HG02588 (cell line): ENCODE data around the gene RNF150.

Source experiments
- ATAC-seq: cut with Tn5 transposase; IDR thresholded peaks from one replicate; pipeline ENCODE4 v1.9.1; 2021; ENCODE audit warnings: mild to moderate bottlenecking, moderate library complexity; ENCODE audit not compliant: unreplicated experiment

RNF150 gene

DNA sequence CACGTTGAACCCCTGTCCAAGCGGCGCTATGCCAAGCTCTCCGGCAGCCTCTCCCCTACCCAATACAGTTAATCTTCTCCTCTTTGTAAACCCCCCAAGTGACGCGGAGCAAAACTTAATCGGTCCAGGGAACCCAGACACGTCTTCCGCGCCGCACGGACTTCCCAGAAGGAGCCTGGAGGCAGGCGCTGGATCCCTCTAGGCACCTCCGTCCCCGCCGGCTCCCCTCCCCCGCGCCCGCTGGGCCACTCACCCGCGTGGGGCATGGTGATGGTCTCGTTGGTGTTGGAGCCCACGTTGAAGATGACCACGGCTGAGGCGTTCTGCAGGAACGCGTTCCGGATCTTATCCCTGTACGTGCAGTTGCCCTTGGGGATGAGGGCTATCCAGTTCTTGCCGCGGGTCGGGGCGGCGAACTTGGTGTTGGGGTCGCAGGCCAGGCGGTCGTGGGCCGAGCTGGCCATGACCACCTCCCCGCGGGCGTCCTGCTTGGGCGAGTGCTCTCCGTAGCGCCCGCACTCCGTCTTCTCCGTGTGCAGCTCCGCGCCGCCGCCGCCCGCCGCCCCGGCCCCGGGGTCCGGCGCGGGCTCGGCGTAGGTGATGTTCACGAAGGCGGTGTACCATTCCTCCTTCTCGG is 1.1 kb downstream of the RNF150 start:
- ATAC-seq = peak; percentile 13

DNA sequence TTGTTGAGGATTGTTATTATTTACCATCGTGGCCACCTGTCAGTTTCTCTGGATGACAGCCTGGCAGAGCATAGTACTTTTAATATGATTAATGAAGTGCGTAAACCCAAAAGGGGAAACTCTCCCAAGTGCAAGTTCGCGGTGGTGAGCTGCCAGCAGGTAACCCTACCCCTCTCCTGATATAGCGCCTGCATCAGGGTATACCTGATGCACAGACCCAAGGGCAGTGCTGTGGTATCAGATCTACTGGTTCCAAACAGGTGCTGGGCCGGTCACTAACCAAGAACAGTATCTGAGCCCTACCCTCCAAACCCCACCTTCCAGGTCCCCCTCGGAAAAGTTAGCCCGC is 1.6 kb downstream of the RNF150 start:
- no peak for ATAC-seq

DNA sequence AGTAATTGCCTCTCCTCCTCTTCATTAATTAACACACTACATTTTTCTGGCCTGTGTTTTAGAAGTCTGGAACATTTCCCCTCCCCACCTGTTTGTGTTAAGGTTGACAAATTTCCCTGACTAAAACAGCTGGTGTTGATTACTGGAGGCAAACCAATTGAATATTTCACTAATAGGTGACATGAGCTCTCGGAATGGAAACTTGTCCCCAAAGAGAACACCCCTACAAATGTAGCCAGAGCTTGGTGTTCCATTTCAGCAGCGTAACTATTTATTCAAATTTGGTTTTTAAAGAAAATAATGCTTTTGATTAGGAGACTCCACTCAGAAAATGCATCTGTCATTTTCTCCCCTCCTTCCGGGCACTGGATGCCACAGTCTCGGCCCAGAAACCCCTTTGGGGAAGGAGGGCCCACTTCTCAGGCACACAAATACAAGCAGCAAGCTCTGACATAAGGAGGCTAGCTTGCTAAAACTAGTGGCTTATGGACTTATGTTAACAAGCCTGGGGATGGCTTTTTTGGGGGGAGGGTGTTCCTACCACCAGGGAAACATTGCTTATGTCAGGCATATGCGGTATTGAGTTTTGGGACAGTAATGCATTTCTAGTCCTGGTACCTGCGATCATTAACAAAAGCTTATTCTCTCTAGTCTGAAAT is 2.2 kb downstream of the RNF150 start:
- no peak for ATAC-seq

DNA sequence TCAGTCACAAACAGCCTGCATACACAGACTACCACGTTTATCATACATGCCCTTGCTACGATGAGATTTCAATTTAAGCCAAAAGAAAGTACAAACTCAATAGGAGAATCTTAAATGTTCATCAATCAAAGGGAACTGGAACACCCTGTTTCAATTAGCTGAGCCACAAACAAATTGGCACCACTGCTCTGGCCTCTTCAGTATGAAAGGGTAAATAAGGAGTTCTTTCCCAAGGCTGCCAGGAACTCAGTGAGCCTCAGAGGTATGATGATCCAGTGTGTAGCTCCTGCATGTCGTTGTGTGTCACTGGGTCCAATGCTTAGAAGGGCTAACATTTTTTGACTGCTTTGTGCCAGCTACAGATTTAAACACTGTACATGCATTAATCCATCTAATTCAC is 5.4 kb downstream of the RNF150 start:
- ATAC-seq = no peak

DNA sequence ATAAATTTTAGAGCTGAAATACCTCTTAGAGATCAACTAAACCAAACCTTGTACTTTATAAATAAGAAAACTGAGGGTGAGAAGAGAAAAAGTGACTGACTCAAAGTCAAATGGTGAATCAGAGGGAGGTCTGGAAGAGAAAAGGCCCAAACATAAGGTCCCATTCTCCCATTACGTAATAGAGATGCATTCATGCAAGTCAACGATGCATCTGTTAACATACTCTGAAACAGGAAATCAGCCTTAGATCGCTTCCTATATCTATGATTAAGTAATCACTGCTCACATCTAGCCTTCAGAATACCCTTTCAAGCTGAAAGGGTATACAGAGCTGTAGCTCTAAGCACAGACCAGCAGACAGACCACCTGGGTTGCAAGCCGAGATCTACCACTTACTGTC is 6.5 kb downstream of the RNF150 start:
- no peak for ATAC-seq

DNA sequence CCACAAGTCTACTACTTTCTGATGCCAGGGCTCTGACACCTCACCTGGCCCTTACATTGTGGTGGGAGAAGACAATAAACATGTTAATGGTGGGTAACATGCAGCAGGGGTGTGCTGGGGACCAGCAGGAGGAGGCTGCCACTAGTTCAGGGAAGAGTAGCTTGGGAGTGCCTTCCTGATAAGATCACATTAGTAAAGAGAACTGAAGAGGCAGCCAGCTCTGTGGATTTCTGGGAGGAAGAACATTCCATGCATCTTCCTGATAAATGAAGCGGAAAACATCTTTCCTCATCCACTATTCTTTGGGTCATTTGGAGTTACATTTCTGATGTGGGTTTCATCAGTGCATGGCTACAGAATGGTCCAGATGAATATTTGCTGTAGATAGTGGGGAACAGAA is 9.0 kb downstream of the RNF150 start:
- ATAC-seq = no peak

DNA sequence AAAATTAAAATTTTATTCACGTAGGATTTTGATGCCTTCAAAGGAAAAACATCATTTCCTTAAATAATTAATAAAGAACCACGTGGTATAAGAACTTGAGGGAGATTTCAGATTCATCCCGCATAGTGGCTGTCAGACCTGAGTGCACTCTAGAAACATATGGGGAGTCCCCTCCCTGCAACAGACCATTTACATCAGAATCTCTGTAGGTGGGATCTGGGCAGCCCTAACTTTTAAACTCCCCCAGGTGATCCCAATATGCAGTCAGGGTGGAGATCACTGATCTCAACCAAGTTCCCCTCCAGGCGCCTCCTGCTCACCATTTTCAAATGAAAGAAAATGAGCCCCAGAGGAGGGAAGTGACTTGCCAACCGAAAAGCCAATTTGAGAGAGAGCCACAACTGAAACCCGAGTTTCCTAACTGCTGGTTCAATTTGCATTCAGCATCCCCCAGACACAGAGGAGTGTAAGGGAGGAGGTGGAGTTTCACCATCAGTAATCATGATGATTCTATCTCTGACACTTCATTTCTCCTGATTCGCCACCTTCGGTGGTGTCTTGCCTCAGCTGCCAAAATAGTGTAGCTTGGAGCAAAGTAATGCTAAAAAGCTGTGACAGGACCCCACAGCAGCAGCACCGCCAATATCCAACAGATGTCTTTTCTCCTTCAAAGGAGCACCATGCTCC is 11.4 kb downstream of the RNF150 start:
- peak; percentile 98 for ATAC-seq

DNA sequence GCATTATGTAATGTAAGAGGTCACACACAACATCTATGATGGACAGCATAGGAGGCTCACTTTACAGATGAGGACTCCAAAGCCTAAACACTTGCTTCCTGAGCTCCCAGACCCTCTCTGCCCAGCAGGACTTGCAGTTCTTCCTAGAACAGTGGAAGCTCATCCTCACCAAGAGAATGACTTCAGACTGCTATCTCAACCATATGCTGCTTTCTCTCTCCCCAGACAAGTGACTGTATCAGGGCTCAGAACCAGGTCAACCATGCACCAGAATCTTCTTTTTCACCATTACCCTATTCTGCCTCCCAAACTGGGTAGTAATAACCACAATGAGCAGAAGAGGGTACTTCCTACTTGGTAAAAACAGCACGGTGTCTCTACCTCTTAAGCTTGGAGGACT is 12.2 kb downstream of the RNF150 start:
- ATAC-seq = no peak

DNA sequence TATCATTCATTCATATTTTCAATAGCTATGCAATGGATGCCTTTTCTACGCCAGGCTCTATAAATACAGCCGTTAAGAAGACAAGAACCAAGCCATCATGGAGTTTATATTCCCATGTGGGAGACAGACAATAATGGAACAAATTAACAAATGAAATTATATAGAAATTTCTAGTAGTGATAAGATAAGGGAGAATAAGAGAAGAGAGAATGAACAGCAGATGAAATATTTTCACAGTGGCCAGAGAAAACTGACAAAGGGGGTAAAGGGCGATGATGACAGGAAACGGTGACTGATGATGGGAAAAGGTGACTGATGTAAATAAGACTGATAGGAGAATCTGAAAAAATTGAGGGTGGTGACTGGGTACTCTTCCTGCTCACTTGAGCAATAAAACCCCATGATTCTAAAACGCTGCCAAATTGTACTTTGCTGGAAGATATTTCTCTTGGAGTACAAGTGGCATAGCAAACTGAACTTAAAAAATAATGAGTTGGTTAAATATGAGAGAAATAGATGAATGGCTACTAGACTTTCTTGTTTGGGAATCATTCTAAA is 13.2 kb downstream of the RNF150 start:
- ATAC-seq = no peak

DNA sequence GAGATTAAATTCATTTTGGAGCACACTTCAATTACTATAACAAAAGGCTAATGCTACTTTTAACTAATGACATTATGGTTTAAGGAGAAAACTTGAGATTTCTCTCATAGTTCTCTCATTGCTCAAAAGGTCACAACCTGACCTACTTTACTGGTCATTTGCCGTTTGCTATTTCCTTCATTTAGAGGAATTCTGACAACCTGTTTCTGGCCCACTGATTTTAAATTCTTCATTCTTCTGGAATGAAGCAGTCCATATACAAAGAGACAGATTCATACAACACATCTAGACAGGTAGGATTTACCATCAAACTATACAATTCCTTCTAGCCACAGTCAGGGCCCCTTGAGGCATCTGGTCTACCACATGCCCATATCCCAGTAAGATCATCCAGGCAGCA is 14.2 kb downstream of the RNF150 start:
- ATAC-seq = no peak

DNA sequence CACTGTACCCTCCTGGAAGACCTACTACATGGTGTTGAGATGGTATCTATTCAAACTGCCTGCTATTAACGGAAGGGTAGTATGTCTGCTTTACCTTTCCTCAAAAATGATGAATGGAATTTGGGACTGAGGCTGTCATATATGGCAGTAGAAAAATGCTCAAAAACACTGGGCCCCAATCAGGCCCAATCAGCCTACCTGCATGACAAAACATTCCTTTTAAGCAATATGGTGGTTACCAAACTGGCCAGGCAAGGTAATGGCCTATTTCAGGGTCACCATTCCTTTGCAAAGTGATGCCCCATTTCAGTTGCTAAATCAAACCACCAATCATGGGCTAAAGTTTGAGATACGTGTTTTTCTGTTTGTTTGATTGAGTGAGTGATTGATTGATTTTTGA is 14.9 kb downstream of the RNF150 start:
- no peak for ATAC-seq

DNA sequence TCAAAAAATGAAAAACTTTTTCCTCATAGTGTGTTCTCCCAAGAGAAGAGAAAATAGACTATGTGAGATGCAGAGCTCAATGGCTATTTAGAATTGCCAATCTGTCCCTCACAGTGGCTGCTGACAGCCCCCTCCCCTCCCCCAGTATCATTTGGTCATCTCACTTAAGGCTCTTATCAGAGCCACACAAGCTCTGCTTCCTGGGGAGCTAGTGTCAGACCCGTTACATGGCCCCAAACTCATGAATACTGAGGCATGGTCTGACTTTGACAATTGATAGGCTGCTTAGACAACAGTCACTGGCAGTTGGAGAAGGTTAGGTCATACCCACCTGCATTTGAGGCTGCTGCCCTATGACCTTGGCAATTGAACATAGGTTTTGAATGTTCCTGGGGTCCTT is 15.3 kb downstream of the RNF150 start:
- no peak for ATAC-seq

DNA sequence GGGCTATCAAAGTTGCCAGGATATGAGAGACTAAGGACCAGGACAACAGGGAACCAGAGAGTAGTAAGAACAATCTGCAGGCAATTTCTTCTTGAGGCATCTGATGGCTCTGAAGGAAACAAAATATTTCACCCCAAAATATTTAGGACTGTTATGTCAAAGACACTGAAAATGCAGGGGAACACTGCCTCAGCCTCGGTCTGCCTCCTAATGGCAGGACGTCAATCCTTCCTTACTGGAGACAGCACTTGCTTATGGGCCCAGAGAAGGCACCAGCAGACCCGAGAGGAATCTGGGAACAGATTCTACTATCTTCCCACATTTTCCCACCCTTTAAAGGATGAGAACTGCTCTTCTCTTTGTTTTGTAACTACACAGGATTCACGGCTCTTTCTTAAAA is 23.3 kb downstream of the RNF150 start:
- no peak for ATAC-seq

DNA sequence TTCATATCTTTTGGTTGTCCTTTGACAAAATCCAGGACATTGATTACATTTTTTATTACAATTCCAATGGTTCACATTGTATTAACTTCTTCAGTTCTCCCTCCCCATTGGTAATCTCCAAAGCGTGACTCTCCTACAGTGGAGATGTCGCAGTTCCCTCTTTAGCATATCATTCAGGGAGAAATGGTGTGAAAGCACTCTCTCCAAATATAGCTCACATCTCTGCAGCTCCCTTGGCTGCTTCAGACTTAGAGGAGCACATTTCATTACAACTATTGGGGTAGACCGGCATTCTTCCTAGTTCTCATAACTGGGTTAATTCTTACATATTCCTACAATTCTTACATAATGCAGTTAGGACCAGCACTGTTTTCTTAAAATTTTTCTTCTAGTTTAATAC is 25.3 kb downstream of the RNF150 start:
- ATAC-seq = no peak

DNA sequence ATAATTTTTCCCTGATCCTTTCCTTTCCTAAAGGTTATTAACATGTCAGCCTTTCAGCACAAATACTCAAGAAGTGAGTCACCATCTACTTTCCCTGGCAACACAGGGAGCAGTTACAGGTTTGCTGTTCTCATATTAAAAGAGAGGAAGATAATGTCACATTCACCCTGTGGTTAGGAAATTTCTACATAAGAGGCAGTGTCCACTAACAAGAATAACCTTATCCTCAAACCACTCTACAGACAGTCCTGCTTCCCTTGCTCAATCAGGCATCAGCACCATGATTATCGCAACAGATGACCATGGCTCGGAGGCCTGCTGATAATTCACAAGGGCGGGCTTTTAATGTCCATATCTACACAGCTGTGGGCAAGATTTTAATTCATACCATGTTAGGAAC is 30.9 kb downstream of the RNF150 start:
- ATAC-seq = no peak

DNA sequence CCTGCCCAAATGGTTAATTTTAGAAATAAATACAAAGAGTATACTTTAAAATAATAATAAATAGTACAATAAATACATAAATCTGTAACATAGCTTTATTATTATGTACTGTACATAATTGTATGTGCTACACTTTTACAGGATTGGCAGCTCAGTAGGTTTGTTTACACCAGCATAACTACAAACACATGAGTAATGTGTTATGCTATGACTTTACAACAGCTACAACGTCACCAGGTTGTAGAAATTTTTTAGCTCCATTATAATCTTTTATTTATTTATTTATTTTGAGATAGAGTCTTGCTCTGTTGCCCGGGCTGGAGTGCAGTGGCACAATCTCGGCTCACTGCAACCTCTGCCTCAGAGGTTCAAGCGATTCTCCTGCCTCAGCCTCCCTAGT is 31.8 kb downstream of the RNF150 start:
- ATAC-seq = no peak

DNA sequence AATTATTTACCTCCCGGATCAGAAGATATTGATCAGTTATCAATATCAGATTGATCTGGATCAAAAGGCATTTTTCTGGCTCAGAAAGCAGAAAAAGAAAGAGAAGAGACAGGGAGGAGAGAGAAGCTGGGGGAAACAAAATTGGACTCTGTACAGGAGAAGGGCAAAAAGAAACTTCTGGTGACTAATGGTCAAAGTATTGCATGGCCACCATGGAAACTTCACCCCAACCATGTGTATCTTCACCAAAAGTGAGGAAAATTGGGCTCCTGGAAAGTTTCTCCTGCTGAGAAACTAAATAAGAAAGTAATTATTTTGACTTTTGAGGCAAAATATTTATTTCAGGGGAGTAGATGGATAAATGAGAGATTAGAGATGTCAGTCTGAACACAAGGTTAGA is 33.9 kb downstream of the RNF150 start:
- ATAC-seq = no peak

DNA sequence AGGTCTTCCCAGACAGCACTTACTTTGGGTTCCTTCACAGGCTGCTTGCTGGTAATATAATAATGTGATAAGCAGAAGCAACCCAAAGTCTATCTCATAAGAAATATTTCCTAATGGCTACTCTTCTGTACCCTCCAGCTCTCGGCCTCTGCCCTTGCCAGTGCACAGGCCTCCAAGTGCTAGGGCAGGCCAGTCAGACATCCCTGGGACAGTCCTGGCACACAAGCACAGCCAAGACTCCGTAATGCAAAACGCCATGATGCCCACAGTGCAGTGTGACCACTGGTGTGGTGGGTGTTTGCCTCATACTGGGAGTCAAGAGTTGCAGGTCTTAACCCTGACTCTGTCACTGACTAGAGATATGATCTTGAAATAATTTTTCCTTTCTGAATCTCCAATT is 35.1 kb downstream of the RNF150 start:
- ATAC-seq = no peak

DNA sequence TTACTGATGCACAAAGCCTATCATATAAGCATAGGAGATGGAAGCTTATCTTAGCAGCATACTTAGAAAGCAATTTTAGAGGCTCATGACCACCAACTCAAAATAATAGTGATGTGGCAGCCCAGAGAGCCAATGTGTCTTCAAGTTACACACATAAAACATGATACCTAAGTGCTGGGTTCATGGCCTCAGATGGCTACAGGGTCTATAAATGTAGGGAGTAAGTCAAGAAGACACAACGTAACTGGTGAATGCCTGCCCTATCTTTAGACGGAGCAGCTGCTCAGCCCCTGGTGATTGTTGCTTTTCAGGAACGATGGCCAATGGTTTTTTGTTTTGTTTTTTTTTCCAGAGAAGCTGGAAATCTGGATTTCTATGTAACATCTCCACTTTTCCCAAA is 42.8 kb downstream of the RNF150 start:
- no peak for ATAC-seq

DNA sequence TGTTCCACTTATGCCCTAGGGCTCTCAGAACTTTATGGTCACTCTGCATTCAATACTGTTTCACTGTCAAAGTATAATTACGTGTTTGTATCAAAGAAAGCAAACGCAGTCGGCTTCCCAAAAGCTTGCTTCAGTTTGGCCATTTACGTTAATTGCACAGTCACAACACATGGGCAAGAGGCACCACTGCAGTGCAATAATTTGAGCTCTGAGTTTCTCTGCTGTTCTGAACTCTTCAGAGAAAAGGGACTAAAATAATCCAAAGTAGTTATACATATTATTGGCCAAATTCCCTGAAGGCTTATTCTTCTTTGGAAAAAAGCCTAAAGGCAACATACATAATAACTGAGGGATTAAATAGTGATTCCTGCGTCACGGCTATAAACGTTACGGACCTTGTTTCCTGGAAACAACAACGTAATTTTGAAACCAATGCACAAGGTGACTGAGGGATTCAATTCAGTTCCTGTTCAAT is 51.3 kb downstream of the RNF150 start:
- ATAC-seq = no peak

DNA sequence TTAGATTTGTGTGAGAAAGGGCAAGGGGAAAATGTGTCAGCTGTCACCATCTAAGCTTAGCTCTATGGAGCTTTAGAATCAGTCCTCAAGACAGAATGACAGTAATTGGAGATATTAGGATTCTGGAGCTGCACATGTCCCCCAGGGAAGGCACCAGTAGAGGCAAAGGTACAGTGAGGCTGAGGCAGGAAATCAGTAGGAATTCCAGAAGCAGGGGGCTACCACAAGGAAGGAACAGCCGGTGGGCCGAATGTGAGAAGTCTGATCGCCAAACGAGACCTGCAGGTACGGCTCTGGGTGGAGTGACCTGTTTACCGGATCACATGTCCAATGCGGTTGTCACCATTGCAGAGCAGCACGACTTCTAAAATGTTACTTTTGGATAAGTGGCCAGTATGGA is 52.6 kb downstream of the RNF150 start:
- ATAC-seq = no peak

DNA sequence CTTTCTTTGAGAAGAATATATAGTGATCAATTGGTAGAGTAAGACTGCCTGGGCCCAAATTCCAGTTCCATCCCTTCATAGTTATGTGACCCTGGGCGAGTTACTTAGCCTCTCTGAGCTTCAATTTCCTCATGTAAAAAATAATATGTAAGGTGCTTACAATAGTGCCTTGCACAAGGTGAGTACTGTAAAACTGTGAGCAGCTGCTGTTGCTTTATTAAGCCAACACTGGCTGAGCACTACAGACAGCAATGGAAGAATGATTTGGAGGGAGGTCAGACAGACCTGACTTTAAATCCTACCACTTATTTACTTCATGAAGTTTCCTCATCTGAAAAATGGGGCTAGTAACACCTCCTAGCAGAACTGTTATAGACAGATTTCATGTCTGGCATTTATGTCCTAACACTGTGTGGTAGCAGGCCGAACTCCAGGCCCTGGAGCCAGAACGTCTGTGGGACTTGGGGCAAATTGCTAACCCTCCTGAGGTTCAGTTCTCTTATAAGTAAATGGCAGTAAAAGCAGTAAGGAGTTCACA is 53.8 kb downstream of the RNF150 start:
- no peak for ATAC-seq
